ENCODE results near the gene MLLT1.

MLLT1 gene

GRCh38 chr19:6260376-6260775 lies 19.4 kb downstream of the MLLT1 start:
- in situ Hi-C loops (cut with MboI; ENCODE audit: low sequenced_read_pairs): no loop called here

- in situ Hi-C loops (cut with MboI; ENCODE audit: low sequenced_read_pairs): no loop called here
Measured at GRCh38 chr19:6259312-6259861, 20.4 kb downstream of the MLLT1 start.

GRCh38 chr19:6258812-6259311 lies 20.9 kb downstream of the MLLT1 start:
- in situ Hi-C loops (cut with MboI; ENCODE audit: low sequenced_read_pairs): no loop called here

GRCh38 chr19:6253954-6254733 lies 25.6 kb downstream of the MLLT1 start:
- in situ Hi-C loops (cut with MboI; ENCODE audit: low sequenced_read_pairs): no loop called here

GRCh38 chr19:6252066-6252465 lies 27.7 kb downstream of the MLLT1 start:
- in situ Hi-C loops (cut with MboI; ENCODE audit: low sequenced_read_pairs): no loop called here

GRCh38 chr19:6250909-6251308 lies 28.9 kb downstream of the MLLT1 start:
- in situ Hi-C loops (cut with MboI; ENCODE audit: low sequenced_read_pairs): no loop called here

GRCh38 chr19:6250024-6250615 lies 29.7 kb downstream of the MLLT1 start:
- in situ Hi-C loops (cut with MboI; ENCODE audit: low sequenced_read_pairs): no loop called here

GRCh38 chr19:6249296-6249695 lies 30.5 kb downstream of the MLLT1 start:
- in situ Hi-C loops (cut with MboI; ENCODE audit: low sequenced_read_pairs): no loop called here

GRCh38 chr19:6248844-6249243 lies 30.9 kb downstream of the MLLT1 start:
- in situ Hi-C loops (cut with MboI; ENCODE audit: low sequenced_read_pairs): no loop called here

GRCh38 chr19:6248341-6248740 lies 31.4 kb downstream of the MLLT1 start:
- in situ Hi-C loops (cut with MboI; ENCODE audit: low sequenced_read_pairs): no loop called here

GRCh38 chr19:6247007-6247288 lies 32.8 kb downstream of the MLLT1 start:
- in situ Hi-C loops (cut with MboI; ENCODE audit: low sequenced_read_pairs): no loop called here

- in situ Hi-C loops (cut with MboI; ENCODE audit: low sequenced_read_pairs): no loop called here
Measured at GRCh38 chr19:6246174-6247006, 33.4 kb downstream of the MLLT1 start.

- in situ Hi-C loops (cut with MboI; ENCODE audit: low sequenced_read_pairs): no loop called here
Measured at GRCh38 chr19:6242677-6243076, 37.1 kb downstream of the MLLT1 start.

- in situ Hi-C loops (cut with MboI; ENCODE audit: low sequenced_read_pairs): no loop called here
Measured at GRCh38 chr19:6241680-6242377, 37.9 kb downstream of the MLLT1 start.

- in situ Hi-C loops (cut with MboI; ENCODE audit: low sequenced_read_pairs): no loop called here
Measured at GRCh38 chr19:6241056-6241455, 38.7 kb downstream of the MLLT1 start.

- in situ Hi-C loops (cut with MboI; ENCODE audit: low sequenced_read_pairs): no loop called here
Measured at GRCh38 chr19:6239871-6240676, 39.7 kb downstream of the MLLT1 start.

- in situ Hi-C loops (cut with MboI; ENCODE audit: low sequenced_read_pairs): no loop called here
Measured at GRCh38 chr19:6239401-6239844, 40.4 kb downstream of the MLLT1 start.

GRCh38 chr19:6238643-6239281 lies 41.0 kb downstream of the MLLT1 start:
- in situ Hi-C loops (cut with MboI; ENCODE audit: low sequenced_read_pairs): no loop called here

GRCh38 chr19:6238256-6238642 lies 41.5 kb downstream of the MLLT1 start:
- in situ Hi-C loops (cut with MboI; ENCODE audit: low sequenced_read_pairs): no loop called here
